IPS-15b (cell line): Measurements from ENCODE around the gene EPB41L5.
"Not testable (repeated sequence)": the region's sequence is repeated elsewhere in the genome, so short reads cannot be mapped to it uniquely, and the experiment has no call there.

Experiments used
- H3K27me3 ChIP-seq: one replicate; pipeline ENCODE4 v1.6.1; 2013; ENCODE audit warnings: low read length; ENCODE audit not compliant: control insufficient read depth, insufficient read depth
- H3K36me3 ChIP-seq: one replicate; pipeline ENCODE4 v1.6.1; 2013; ENCODE audit warnings: low read length; ENCODE audit not compliant: control insufficient read depth, insufficient read depth
- H3K4me1 ChIP-seq: one replicate; pipeline ENCODE4 v1.6.1; 2013; ENCODE audit warnings: mild to moderate bottlenecking, low read length; ENCODE audit not compliant: control insufficient read depth, insufficient read depth
- H3K4me3 ChIP-seq: one replicate; pipeline ENCODE4 v1.5.1; 2013; ENCODE audit warnings: low read depth, low read length
- H3K9ac ChIP-seq: one replicate; pipeline ENCODE4 v1.6.1; 2013; ENCODE audit warnings: low read depth, mild to moderate bottlenecking, low read length
- H3K9me3 ChIP-seq: one replicate; pipeline ENCODE4 v1.6.1; 2013; ENCODE audit warnings: mild to moderate bottlenecking, low read length; ENCODE audit not compliant: control insufficient read depth, insufficient read depth

EPB41L5 gene

DNA sequence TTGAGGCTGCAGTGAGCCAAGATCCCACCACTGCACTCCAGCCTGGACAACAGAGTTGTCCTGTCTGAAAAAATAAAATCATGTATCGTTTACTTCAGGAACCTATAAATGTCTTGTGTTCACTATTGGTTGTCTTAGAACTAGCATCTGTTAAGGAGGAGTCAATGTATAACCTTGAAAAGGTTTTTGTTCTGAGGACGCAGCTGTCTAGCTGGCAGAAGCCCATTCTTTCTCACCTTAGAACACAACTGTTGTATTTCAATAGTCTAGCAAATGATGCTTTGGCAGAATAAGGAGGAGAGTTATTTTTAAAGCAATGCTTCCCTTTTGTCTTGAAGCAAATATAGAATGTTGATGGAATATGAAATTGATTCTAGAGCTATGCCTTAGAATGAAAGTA is 21.1 kb downstream of the EPB41L5 start:
- Histone ChIP-seq H3K36me3 (no peaks in the 10 kb centered on the region), H3K4me3 (no peak overlapping the region), H3K27me3 (no peaks in the 10 kb centered on the region), H3K9ac (no peak overlapping the region), H3K9me3 (no peaks in the 10 kb centered on the region), H3K4me1 (peaks cover 6% of the 10 kb centered on the region)

- Histone ChIP-seq H3K9ac (no peak overlapping the region), H3K4me3 (no peak overlapping the region), H3K4me1 (peaks cover 2% of the 10 kb centered on the region), H3K27me3 (no peaks in the 10 kb centered on the region), H3K9me3 (no peaks in the 10 kb centered on the region), H3K36me3 (no peaks in the 10 kb centered on the region)
Observed at GRCh38 chr2:120034621-120035020, 21.7 kb downstream of the EPB41L5 start.

DNA sequence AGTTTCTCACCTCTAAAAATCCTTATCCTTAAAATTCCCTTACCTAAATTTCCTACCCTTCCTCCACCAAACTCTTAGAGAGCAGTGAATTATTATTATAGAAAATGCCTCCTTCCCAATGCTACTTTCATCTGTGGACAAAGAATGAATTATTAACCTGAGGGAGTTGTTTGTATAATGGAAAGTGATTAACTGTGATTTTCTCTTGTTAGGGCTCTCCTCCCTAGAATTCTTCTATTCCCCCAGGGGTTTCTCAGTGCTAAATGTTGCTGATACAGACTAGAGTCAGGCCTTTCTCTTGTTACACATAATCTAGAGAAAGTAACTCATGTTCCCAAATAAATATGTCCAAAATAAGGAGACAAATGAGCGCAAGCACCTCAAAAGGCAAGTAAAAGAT is 23.3 kb downstream of the EPB41L5 start:
- H3K27me3 ChIP-seq, result no peaks in the 10 kb centered on the region
- no peaks in the 10 kb centered on the region for H3K4me1 ChIP-seq
- no peak overlapping the region for H3K9ac ChIP-seq
- H3K9me3 ChIP-seq, result no peaks in the 10 kb centered on the region
- no peak overlapping the region for H3K4me3 ChIP-seq
- H3K36me3 ChIP-seq, result no peaks in the 10 kb centered on the region

DNA sequence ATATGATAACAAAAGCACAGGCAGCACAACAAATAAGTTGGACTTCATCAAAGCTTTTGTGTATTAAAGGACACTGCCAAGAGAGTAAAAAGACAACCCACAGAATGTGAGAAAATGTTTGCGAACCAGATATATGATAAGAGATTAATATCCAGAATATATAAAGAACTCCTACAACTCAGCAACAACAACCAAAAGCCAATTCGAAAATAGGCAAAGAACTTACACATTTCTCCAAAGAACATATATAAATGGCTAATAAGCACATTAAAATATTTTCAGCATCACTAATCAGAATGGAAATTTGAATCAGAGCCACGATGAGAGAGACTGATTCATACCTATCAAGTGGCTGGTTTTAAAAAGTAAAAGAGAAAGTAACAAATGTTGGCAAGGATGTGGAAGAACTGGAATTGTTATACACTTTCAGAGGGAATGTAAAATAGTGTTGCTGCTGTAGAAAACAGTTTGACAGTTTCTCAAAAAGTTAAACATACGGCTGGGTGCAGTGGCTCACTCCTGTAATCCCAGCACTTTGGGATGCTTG is 25.2 kb downstream of the EPB41L5 start:
- Histone ChIP-seq H3K4me3 (no peak overlapping the region), H3K9me3 (no peaks in the 10 kb centered on the region), H3K9ac (no peak overlapping the region), H3K4me1 (no peaks in the 10 kb centered on the region), H3K36me3 (no peaks in the 10 kb centered on the region), H3K27me3 (no peaks in the 10 kb centered on the region)

DNA sequence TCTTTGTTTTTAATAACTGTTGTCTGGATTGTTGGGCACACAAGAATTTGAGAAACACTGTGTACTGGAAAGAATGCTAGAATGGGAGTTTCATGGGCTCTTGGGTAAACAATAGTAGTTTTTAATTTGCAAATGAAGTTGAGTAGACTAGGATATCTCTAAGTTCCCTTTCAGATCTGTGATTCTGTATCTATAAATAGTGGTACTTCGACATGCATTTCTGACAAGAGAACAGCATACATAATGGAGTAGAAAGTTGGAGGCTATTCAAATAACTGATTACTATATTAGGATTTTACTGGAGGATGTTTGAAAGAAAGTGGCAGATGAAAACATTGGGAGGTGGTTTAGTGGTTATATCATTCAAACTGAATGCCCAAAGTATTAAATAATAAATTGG is 29.5 kb downstream of the EPB41L5 start:
- peaks cover 8% of the 10 kb centered on the region for H3K36me3 ChIP-seq
- H3K9me3 ChIP-seq, result peaks cover 3% of the 10 kb centered on the region
- H3K4me3 ChIP-seq, result no peak overlapping the region
- H3K27me3 ChIP-seq, result no peaks in the 10 kb centered on the region
- H3K4me1 ChIP-seq, result no peaks in the 10 kb centered on the region
- H3K9ac ChIP-seq, result no peak overlapping the region

- Histone ChIP-seq H3K4me3 (no peak overlapping the region), H3K4me1 (no peaks in the 10 kb centered on the region)
Observed at GRCh38 chr2:120044336-120044735, 31.5 kb downstream of the EPB41L5 start.

GRCh38 chr2:120045775-120046174 is 32.9 kb downstream of the EPB41L5 start:
- H3K27me3 ChIP-seq, H3K36me3 ChIP-seq, H3K9me3 ChIP-seq: not testable (repeated sequence)

More at GRCh38 chr2:120044336-120044735, 31.5 kb downstream of the EPB41L5 start:
- H3K9ac ChIP-seq, result no peak overlapping the region
- H3K36me3 ChIP-seq, result peaks cover 8% of the 10 kb centered on the region
- H3K27me3 ChIP-seq, result no peaks in the 10 kb centered on the region
- H3K9me3 ChIP-seq, result peaks cover 3% of the 10 kb centered on the region

GRCh38 chr2:120046252-120046651 is 33.4 kb downstream of the EPB41L5 start:
- H3K9ac ChIP-seq, H3K27me3 ChIP-seq, H3K9me3 ChIP-seq, H3K4me3 ChIP-seq, H3K4me1 ChIP-seq, H3K36me3 ChIP-seq: not testable (repeated sequence)

More at GRCh38 chr2:120045775-120046174, 32.9 kb downstream of the EPB41L5 start:
- not testable (repeated sequence) for H3K9ac ChIP-seq, H3K4me1 ChIP-seq, H3K4me3 ChIP-seq

DNA sequence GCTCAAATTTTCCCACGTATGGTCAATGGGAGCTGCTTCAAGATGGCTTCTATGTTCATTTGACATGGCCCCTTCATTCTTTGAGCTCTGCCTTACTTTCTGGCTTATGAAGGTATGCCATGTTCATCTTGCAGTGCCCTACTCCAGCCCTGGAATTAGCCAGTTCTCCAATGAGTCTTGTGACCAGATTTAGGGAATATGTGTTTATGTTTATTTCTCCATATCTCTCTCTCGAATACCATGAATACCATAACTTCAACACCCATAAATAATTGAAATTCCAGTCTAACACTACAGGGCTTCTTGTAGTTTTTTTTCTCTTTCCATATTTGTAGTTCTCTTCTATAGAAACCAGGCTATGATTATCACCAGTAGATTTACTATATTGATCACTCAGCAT is 39.7 kb downstream of the EPB41L5 start:
- H3K4me3 ChIP-seq, result no peak overlapping the region
- no peaks in the 10 kb centered on the region for H3K9me3 ChIP-seq
- H3K36me3 ChIP-seq, result peaks cover 6% of the 10 kb centered on the region
- no peaks in the 10 kb centered on the region for H3K4me1 ChIP-seq
- no peaks in the 10 kb centered on the region for H3K27me3 ChIP-seq
- H3K9ac ChIP-seq, result no peak overlapping the region

DNA sequence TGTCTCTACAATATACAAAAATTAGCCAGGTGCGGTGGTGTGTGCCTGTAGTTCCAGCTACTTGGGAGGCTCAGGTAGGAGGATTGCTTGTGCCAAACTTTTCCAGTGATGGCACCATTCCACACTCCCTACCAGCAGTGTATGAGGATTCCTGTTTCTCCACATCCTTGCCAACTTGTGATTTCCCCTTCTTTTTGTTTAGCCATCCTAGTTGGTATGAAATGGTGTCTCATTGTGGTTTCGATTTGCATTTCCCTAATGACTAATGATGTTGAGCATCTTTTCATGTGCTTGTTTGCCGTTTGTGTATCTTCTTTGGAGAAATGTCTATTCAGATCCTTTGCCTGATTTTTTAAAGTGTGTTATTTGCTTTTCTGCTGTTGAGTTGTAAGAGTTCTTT is 41.0 kb downstream of the EPB41L5 start:
- Histone ChIP-seq H3K9me3 (no peaks in the 10 kb centered on the region), H3K4me3 (no peak overlapping the region), H3K4me1 (no peaks in the 10 kb centered on the region), H3K9ac (no peak overlapping the region), H3K36me3 (peaks cover 6% of the 10 kb centered on the region), H3K27me3 (no peaks in the 10 kb centered on the region)

GRCh38 chr2:120059483-120059882 is 46.6 kb downstream of the EPB41L5 start:
- Histone ChIP-seq H3K4me3 (no peak overlapping the region), H3K27me3 (no peaks in the 10 kb centered on the region), H3K36me3 (no peaks in the 10 kb centered on the region), H3K9ac (no peak overlapping the region), H3K9me3 (no peaks in the 10 kb centered on the region), H3K4me1 (no peaks in the 10 kb centered on the region)

DNA sequence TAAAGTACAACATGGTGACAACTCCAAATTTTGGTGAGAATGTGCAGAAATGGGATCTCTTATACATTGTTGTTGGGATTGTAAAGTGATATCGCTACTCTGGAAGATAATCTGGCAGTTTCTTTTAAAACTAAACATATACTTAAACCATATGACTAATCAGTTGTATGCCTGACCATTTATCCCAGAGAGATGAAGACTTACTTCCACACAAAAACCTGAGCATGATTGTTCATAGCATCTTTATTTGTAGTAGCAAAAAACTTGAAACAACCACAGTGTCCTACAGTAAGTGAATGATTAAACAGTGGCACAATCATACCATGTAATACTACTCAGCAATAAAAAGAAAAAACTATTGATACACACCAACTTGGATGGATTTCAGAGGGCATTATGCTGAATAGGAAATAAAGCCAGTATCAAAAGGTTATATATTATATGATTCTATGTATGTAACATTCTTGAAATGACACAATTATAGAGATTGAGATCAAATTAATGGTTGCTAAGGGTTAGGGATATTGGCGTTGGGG is 47.3 kb downstream of the EPB41L5 start:
- Histone ChIP-seq H3K4me3 (no peak overlapping the region), H3K36me3 (no peaks in the 10 kb centered on the region), H3K9ac (no peak overlapping the region), H3K27me3 (no peaks in the 10 kb centered on the region), H3K4me1 (no peaks in the 10 kb centered on the region), H3K9me3 (no peaks in the 10 kb centered on the region)
